ENCODE results near the gene CCR6. TPM values are rescaled to one million over a fixed set of nuclear protein-coding genes. Genes with fewer than 3 reads are reported as not detected.

CCR6 gene
- total RNA-seq, 2 experiments from 2014 or later, result 0.23 TPM; not detected in 1

GRCh38 chr6:167091026-167091804 is 31.7 kb upstream of the CCR6 start:
- Mint-ChIP-seq H3K4me3 (no peak overlapping the region), H3K27me3 (no peaks in the 10 kb centered on the region), H3K9me3 (peaks cover 6% of the 10 kb centered on the region), H3K4me1 (ENCODE audit: low read depth) (peaks cover 51% of the 10 kb centered on the region), H3K27ac (no peak overlapping the region), H3K36me3 (ENCODE audit: low read depth) (peaks cover 3% of the 10 kb centered on the region)
- DNase-seq (no peak), ATAC-seq (no peak)
- intact Hi-C loops (cut with micrococcal nuclease), result loop anchor here (5.0 kb wide), 1 partner anchor 34 kb away; no protein-coding TSS in a partner anchor
- POLR2A ChIA-PET, result no interaction called here
- CTCF ChIA-PET, result interaction anchor here (0.8 kb wide), 2 partner anchors 39 to 51 kb away, joined by 3 read pairs; no protein-coding TSS in a partner anchor
- no peak for TF ChIP-seq CTCF (IDR thresholded peaks at IDR 0.05)

- H3K27me3 Mint-ChIP-seq, result no peaks in the 10 kb centered on the region
- POLR2A ChIA-PET, result no interaction called here
- no peak for TF ChIP-seq CTCF (IDR thresholded peaks at IDR 0.05)
- no peak for ATAC-seq
- intact Hi-C loops (cut with micrococcal nuclease), result loop anchor here (5.0 kb wide), 1 partner anchor 34 kb away; no protein-coding TSS in a partner anchor
- H3K27ac Mint-ChIP-seq, result no peak overlapping the region
- peaks cover 3% of the 10 kb centered on the region for H3K36me3 Mint-ChIP-seq (ENCODE audit: low read depth)
- DNase-seq, result no peak
- H3K4me1 Mint-ChIP-seq (ENCODE audit: low read depth), result peaks cover 51% of the 10 kb centered on the region
- H3K9me3 Mint-ChIP-seq, result peaks cover 5% of the 10 kb centered on the region
- CTCF ChIA-PET, result no interaction called here
- H3K4me3 Mint-ChIP-seq, result no peak overlapping the region
These were observed 31.1 kb upstream of the CCR6 start for GRCh38 chr6:167091805-167092107.

GRCh38 chr6:167092672-167093339 is 30.1 kb upstream of the CCR6 start:
- CTCF ChIA-PET, result interaction anchor here (0.7 kb wide), 1 partner anchor 16 kb away, joined by 3 read pairs; no protein-coding TSS in a partner anchor
- H3K27ac Mint-ChIP-seq, result peak overlapping the region; percentile 82
- no peaks in the 10 kb centered on the region for H3K9me3 Mint-ChIP-seq
- POLR2A ChIA-PET, result no interaction called here
- ATAC-seq (no peak), DNase-seq (no peak)
- TF ChIP-seq CTCF (IDR thresholded peaks at IDR 0.05), result no peak
- no peaks in the 10 kb centered on the region for H3K27me3 Mint-ChIP-seq
- H3K36me3 Mint-ChIP-seq (ENCODE audit: low read depth), result no peaks in the 10 kb centered on the region
- H3K4me3 Mint-ChIP-seq, result peak overlapping the region; percentile 63
- intact Hi-C loops (cut with micrococcal nuclease), result loop anchor here (5.0 kb wide), 1 partner anchor 36 kb away; no protein-coding TSS in a partner anchor
- H3K4me1 Mint-ChIP-seq (ENCODE audit: low read depth), result peaks cover 51% of the 10 kb centered on the region

- H3K36me3 Mint-ChIP-seq (ENCODE audit: low read depth), result no peaks in the 10 kb centered on the region
- H3K27ac Mint-ChIP-seq, result peak overlapping the region; percentile 82
- TF ChIP-seq CTCF (IDR thresholded peaks at IDR 0.05), result no peak
- H3K4me3 Mint-ChIP-seq, result peak overlapping the region; percentile 63
- ChIA-PET POLR2A (interaction anchor here (0.9 to 1.5 kb wide), 4 partner anchors 16 to 137 kb away, joined by 3 to 6 read pairs (median 3); partner anchors contain the start of genes CEP43 and RNASET2), CTCF (interaction anchor here (0.7 to 1.7 kb wide), 3 partner anchors 15 to 48 kb away, joined by 3 to 5 read pairs (median 3); no protein-coding TSS in a partner anchor)
- peaks cover 55% of the 10 kb centered on the region for H3K4me1 Mint-ChIP-seq (ENCODE audit: low read depth)
- no peaks in the 10 kb centered on the region for H3K27me3 Mint-ChIP-seq
- intact Hi-C loops (cut with micrococcal nuclease), result loop anchor here (5.0 kb wide), 1 partner anchor 36 kb away; no protein-coding TSS in a partner anchor
- ATAC-seq (no peak), DNase-seq (no peak)
- no peaks in the 10 kb centered on the region for H3K9me3 Mint-ChIP-seq
These were observed 29.4 kb upstream of the CCR6 start for GRCh38 chr6:167093406-167093921.
